Esophagus mucosa (tissue), 1 donor: ENCODE measurements around the gene MAP6. TPM values are rescaled to one million over a fixed set of nuclear protein-coding genes. Genes with fewer than 3 reads are reported as not detected.

Experiments
- ATAC-seq: fragments of 200-7000 bp; cut with Tn5 transposase; one replicate; pipeline ENCODE4 v1.9.1; 2020
- total RNA-seq: library from RNA; stranded (reverse); gene quantifications from one replicate; pipeline ENCODE4 v1.2.4, GENCODE V29; 2023
- donor health status: DM: yes; HTN: yes; CAD: no.

MAP6 gene
- total RNA-seq, 1 donor from 2014 or later = 0.32 TPM

DNA sequence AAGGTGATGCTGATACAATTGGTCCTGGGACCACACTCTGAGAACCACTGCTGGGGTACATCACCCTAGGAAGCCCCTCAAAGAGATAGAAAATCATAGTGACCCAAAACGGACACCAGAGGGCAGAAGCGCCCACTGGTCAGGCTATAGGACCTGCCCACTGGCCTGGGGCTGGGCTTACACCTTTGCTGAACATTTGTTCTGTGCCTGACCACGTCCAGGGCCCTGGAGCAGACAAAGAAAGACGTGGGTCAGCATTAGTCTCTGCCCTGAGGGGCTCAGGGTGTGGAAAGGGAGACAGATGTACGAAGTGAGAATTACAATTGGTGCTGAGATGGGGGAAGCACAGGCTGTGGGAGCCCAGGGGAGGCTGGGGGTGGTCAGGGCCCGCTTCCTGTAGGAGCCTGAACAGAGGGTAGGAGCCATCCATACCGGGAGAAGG lies 121.2 kb downstream of the MAP6 start:
- ATAC-seq = peak; percentile 70

- no peak for ATAC-seq
These were observed 121.7 kb downstream of the MAP6 start for GRCh38 chr11:75547177-75547576.

DNA sequence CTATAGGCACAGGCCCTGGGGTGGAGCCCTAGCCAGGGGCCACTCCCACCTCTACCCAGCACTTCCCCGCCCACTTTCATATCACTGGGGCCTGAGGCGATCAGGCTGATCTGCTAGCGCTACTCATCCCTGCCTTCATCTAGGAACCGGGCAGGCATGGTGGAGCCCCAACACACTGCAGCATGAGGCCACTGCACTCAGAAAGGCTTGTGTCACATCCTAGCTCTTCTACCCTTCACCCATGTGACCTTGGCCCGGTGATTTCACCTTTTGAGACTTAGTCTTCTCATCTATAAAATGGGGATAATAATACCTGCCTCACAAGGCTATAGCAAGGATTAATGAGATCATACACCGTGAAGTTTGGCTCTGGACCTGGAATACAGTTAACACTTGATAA lies 125.0 kb downstream of the MAP6 start:
- no peak for ATAC-seq

DNA sequence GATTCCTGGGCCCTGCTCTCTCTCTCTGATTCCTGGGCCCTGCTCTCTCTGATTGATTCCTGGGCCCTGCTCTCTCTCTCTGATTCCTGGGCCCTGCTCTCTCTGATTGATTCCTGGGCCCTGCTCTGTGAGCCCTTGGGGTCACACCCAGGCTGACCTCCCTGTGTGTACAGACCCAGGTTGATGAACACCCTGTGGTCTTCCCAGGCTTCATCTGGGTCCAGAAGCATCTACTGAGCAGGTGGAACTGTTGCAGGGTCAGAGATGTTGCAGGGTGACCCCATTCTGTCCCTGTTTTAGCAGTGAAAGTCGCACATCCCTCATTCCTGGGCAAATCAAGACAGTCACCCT lies 126.8 kb downstream of the MAP6 start:
- no peak for ATAC-seq

DNA sequence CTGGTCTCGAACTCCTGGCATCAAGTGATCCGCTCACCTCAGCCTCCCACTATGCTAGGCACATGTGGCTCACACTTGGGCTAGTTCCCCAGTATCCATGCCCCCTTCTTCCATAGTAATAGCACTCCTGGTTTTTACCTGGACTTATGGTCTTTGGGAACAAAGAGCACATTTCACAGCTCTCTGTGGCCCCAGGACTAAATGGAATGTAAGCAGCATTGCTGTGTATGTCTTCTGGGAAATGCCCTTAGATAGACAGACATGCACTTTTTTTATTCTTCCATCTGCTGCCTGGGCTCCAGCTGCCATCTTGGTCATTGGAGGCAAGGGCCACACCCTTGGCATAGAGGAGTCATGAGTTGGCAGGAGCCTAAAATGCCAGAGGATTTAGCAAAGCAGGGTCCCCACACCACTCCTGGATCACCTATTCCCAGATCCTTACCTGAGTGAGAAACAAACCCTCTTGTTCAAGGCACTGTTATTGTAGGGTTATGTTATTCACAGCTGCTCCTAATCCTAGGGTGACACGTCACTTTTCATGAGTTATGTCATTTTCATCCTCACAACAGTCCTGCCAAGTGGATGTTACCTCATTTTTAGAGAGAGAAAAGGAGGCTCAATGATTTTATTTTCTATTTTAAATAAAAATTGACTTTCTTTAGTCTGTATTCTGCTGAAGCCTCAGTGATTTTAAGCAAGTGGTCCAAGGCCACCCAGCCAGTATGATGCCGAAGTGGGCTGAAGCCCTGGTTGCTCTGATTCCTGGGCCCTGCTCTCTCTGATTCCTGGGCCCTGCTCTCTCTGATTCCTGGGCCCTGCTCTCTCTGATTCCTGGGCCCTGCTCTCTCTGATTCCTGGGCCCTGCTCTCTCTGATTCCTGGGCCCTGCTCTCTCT lies 127.4 kb downstream of the MAP6 start:
- no peak for ATAC-seq

DNA sequence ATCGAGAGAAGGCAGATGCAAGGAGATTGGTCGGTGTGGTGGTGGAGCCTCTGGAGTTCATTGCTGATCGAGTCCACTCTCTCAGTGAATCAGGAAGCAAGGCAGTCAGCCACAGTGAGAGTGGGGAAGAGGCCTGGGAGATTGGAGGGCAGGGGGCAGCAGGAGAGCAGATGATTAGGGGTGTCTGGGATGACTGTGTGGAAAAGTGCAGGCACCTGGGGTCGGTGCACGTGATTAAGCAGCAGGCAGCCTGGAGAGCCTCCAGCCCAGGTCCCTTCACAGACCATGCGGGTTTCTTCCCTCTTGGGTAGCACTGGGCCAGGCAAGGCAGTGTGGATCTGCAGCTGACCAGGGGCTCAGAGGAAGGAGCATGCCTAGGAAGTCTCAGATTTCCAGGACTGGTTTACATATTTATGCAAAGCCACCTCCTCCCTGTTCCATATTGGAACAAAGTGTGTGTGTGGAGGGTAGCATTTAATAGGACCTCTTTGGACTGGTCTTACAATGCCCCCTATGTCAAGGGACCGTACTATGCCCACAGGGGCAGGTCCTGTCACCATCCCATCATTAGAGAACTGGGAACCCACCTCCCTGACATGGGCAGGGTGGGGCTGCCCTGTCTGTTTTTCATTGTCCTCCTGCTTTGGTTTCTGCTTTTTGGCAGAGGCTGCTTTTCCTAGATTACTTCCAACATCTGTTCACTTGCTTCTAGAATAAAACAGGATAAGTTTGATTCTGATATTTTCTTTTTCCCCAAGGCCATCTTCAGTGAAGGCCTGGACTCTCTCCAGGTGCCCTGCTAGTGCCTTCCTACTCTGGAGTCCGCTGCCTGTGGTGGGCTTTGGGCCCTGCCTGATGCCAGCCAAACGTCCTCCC lies 129.1 kb downstream of the MAP6 start:
- ATAC-seq = no peak

DNA sequence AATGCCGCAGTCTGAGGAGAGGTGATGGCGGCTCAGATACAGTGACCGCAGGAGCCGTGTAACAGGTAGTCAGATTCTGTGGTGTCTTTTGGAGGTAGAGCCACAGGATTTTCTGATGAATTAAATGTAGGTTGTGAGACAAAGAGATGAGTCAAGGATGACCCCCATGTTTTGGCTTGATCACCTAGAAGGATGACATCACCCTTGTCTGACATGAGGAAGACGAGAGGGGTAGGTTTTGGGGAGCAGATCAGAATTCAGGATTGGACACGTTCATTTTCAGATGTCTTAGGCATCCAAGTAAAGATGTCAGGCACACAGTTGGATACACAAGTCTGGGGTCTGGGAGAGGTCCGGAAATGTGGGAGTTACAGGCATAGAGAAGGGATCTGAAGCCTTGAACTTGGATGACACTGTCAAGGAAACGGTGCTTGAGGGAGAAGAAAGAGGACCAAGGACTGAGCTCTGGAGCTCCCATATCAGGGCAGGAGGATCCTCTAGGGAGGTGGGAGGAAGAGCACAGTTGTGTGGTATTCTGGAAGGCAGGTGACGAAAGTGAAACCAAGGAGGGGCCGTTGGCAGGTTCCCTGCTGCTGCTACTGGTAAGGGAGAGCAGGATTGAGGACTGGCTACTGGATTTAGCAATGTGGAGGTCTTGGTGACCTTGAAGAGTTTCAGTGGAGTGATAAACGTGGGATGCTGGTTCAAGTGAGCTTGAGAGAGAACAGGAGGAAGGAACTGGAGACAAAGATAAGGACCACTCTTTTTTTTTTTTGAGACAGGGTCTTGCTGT lies 130.5 kb downstream of the MAP6 start:
- no peak for ATAC-seq

- no peak for ATAC-seq
These were observed 131.1 kb downstream of the MAP6 start for GRCh38 chr11:75537740-75538139.

Other genes with a start within 250 kb of the MAP6 start
- gene KLHL35, start 235.8 kb downstream of the MAP6 start, total RNA-seq = 0.84 TPM
- 1.0 TPM for gene GDPD5, start 143.1 kb downstream of the MAP6 start, total RNA-seq
- gene SERPINH1, start 106.8 kb downstream of the MAP6 start, total RNA-seq = 23.8 TPM
- 0.60 TPM for gene MOGAT2, start 48.8 kb upstream of the MAP6 start, total RNA-seq
- gene DGAT2, start 99.7 kb upstream of the MAP6 start, total RNA-seq = 12.4 TPM
- gene UVRAG, start 146.2 kb upstream of the MAP6 start, total RNA-seq = 8.8 TPM